ENCODE measurements around the gene SLIT2. TPM values are rescaled to one million over a fixed set of nuclear protein-coding genes. Genes with fewer than 3 reads are reported as not detected.

SLIT2 gene
- 0.77 and 2.3 TPM in 2 replicates for total RNA-seq (2014; rRNA removed; shearing (Covaris generic))

- no peak within 1 kb of the TSS for H3K27ac ChIP-seq
- no peaks in the 10 kb centered on the region for H3K9me3 ChIP-seq (replicated peaks)
- H3K36me3 ChIP-seq, result no peaks in the 10 kb centered on the region
- no peaks in the 10 kb centered on the region for H3K4me1 ChIP-seq
- peak; percentile 76 to 84 for DNase-seq
- peak within 1 kb of the TSS; percentile 52 for H3K4me3 ChIP-seq
- peaks cover 8% of the 10 kb centered on the region; the same call in 1 of the 2 replicates for H3K27me3 ChIP-seq
These were observed at the start of gene SLIT2 for GRCh38 chr4:20251796-20252655. Gene SLIT2 (plus strand): TSS chr4:20251905. CDS start chr4:20253816, 1,911 bp downstream.

- Histone ChIP-seq H3K4me1 (no peaks in the 10 kb centered on the region), H3K9me3 (replicated peaks) (no peaks in the 10 kb centered on the region), H3K27me3 (no peaks in the 10 kb centered on the region), H3K4me3 (no peak overlapping the region), H3K27ac (no peak overlapping the region), H3K36me3 (no peaks in the 10 kb centered on the region)
- no peak for DNase-seq
These were observed 48.2 kb upstream of the SLIT2 start for GRCh38 chr4:20203508-20203907.

GRCh38 chr4:20217521-20217920, 34.2 kb upstream of the SLIT2 start:
- H3K36me3 ChIP-seq, result no peaks in the 10 kb centered on the region
- H3K4me3 ChIP-seq, result no peak overlapping the region
- DNase-seq, result no peak
- H3K9me3 ChIP-seq (replicated peaks), result no peaks in the 10 kb centered on the region
- no peak overlapping the region for H3K27ac ChIP-seq
- H3K4me1 ChIP-seq, result no peaks in the 10 kb centered on the region
- H3K27me3 ChIP-seq, result no peaks in the 10 kb centered on the region

GRCh38 chr4:20217951-20218350, 33.8 kb upstream of the SLIT2 start:
- Histone ChIP-seq H3K27ac (no peak overlapping the region), H3K4me3 (no peak overlapping the region), H3K4me1 (no peaks in the 10 kb centered on the region), H3K9me3 (replicated peaks) (no peaks in the 10 kb centered on the region), H3K36me3 (no peaks in the 10 kb centered on the region), H3K27me3 (no peaks in the 10 kb centered on the region)
- DNase-seq, result no peak

- Histone ChIP-seq H3K36me3 (no peaks in the 10 kb centered on the region), H3K27me3 (no peaks in the 10 kb centered on the region), H3K4me1 (no peaks in the 10 kb centered on the region), H3K4me3 (no peak overlapping the region), H3K9me3 (replicated peaks) (0 out of 2 replicates have a peak, but pooled peaks cover 2% of the 10 kb centered on the region), H3K27ac (no peak overlapping the region)
- DNase-seq, result no peak
These were observed 32.2 kb upstream of the SLIT2 start for GRCh38 chr4:20219521-20219920.

GRCh38 chr4:20237894-20238537, 13.7 kb upstream of the SLIT2 start:
- Histone ChIP-seq H3K27ac (no peak overlapping the region), H3K36me3 (no peaks in the 10 kb centered on the region), H3K27me3 (no peaks in the 10 kb centered on the region), H3K4me3 (no peak overlapping the region), H3K9me3 (replicated peaks) (no peaks in the 10 kb centered on the region), H3K4me1 (no peaks in the 10 kb centered on the region)
- DNase-seq, result no peak

- DNase-seq, result peak; percentile 16 to 66
- H3K27ac ChIP-seq, result no peak overlapping the region
- no peaks in the 10 kb centered on the region for H3K36me3 ChIP-seq
- H3K27me3 ChIP-seq, result peaks cover 8% of the 10 kb centered on the region; the same call in 1 of the 2 replicates
- H3K9me3 ChIP-seq (replicated peaks), result no peaks in the 10 kb centered on the region
- no peak overlapping the region for H3K4me3 ChIP-seq
- no peaks in the 10 kb centered on the region for H3K4me1 ChIP-seq
These were observed 3.5 kb upstream of the SLIT2 start for GRCh38 chr4:20248155-20248558.

GRCh38 chr4:20249333-20249732, 2.4 kb upstream of the SLIT2 start:
- Histone ChIP-seq H3K27me3 (peaks cover 8% of the 10 kb centered on the region; the same call in 1 of the 2 replicates), H3K9me3 (replicated peaks) (no peaks in the 10 kb centered on the region), H3K4me1 (no peaks in the 10 kb centered on the region), H3K4me3 (no peak overlapping the region), H3K36me3 (no peaks in the 10 kb centered on the region), H3K27ac (no peak overlapping the region)
- DNase-seq, result peak in 1 of 2 experiments; percentile 13

GRCh38 chr4:20251031-20251795, 492 bp upstream of the SLIT2 start:
- H3K4me1 ChIP-seq, result no peaks in the 10 kb centered on the region
- no peaks in the 10 kb centered on the region for H3K9me3 ChIP-seq (replicated peaks)
- DNase-seq, result peak in 1 of 2 experiments; percentile 6
- peaks cover 8% of the 10 kb centered on the region; the same call in 1 of the 2 replicates for H3K27me3 ChIP-seq
- peak overlapping the region; percentile 52 for H3K4me3 ChIP-seq
- H3K27ac ChIP-seq, result no peak overlapping the region
- H3K36me3 ChIP-seq, result no peaks in the 10 kb centered on the region

- no peak for DNase-seq
- H3K9me3 ChIP-seq (replicated peaks), result 0 out of 2 replicates have a peak, but pooled peaks cover 2% of the 10 kb centered on the region
- H3K4me3 ChIP-seq, result peak overlapping the region; percentile 52
- no peak overlapping the region for H3K27ac ChIP-seq
- peaks cover 8% of the 10 kb centered on the region; the same call in 1 of the 2 replicates for H3K27me3 ChIP-seq
- no peaks in the 10 kb centered on the region for H3K4me1 ChIP-seq
- no peaks in the 10 kb centered on the region for H3K36me3 ChIP-seq
These were observed 1.1 kb downstream of the SLIT2 start for GRCh38 chr4:20252656-20253282.

GRCh38 chr4:20253283-20253734, 1.6 kb downstream of the SLIT2 start:
- Histone ChIP-seq H3K4me1 (no peaks in the 10 kb centered on the region), H3K27ac (no peak overlapping the region)
- no peak for DNase-seq

GRCh38 chr4:20253735-20254409, 2.2 kb downstream of the SLIT2 start:
- no peak for DNase-seq
- Histone ChIP-seq H3K4me1 (no peaks in the 10 kb centered on the region), H3K27ac (no peak overlapping the region), H3K9me3 (replicated peaks) (0 out of 2 replicates have a peak, but pooled peaks cover 2% of the 10 kb centered on the region), H3K4me3 (no peak overlapping the region), H3K27me3 (peaks cover 8% of the 10 kb centered on the region; the same call in 1 of the 2 replicates), H3K36me3 (no peaks in the 10 kb centered on the region)

More at GRCh38 chr4:20253283-20253734, 1.6 kb downstream of the SLIT2 start:
- Histone ChIP-seq H3K36me3 (no peaks in the 10 kb centered on the region), H3K27me3 (peaks cover 8% of the 10 kb centered on the region; the same call in 1 of the 2 replicates), H3K9me3 (replicated peaks) (0 out of 2 replicates have a peak, but pooled peaks cover 2% of the 10 kb centered on the region), H3K4me3 (no peak overlapping the region)

- no peak overlapping the region for H3K4me3 ChIP-seq
- no peaks in the 10 kb centered on the region for H3K4me1 ChIP-seq
- H3K27ac ChIP-seq, result no peak overlapping the region
- no peak for DNase-seq
- no peaks in the 10 kb centered on the region for H3K36me3 ChIP-seq
- 0 out of 2 replicates have a peak, but pooled peaks cover 2% of the 10 kb centered on the region for H3K9me3 ChIP-seq (replicated peaks)
- peaks cover 8% of the 10 kb centered on the region; the same call in 1 of the 2 replicates for H3K27me3 ChIP-seq
These were observed 3.0 kb downstream of the SLIT2 start for GRCh38 chr4:20254511-20255250.
